Measurements from ENCODE around the gene TEX2. TPM values are rescaled to one million over a fixed set of nuclear protein-coding genes. Genes with fewer than 3 reads are reported as not detected.
A peak's percentile ranks its signal among the peaks of the same experiment; 100 is the strongest.

The TEX2 gene
- 10 to 100 TPM; 24.6 to 27.4 TPM for total RNA-seq
- long read RNA-seq, donor 1, full-length matches to known transcripts, result 2 of 6 reads
- long read RNA-seq, donor 1, partial matches to known transcripts, result 3 of 6 reads
- long read RNA-seq, donor 1, other reads (novel, unspliced or antisense), result 1 of 6 reads
- long read RNA-seq, donor 2, partial matches to known transcripts, result 9 of 10 reads
- long read RNA-seq, donor 2, other reads (novel, unspliced or antisense), result 1 of 10 reads

- intact Hi-C loops (cut with DNase I), result loop anchor here in 1 of 2 donors (10.0 kb wide), 1 partner anchor 118 kb away; no protein-coding TSS in a partner anchor
- DNase-seq (ENCODE audit: low spot score), result peak; percentile 97
These were observed at the start of gene TEX2 for GRCh38 chr17:64263000-64263766. TSS of gene TEX2 (minus strand) at chr17:64263260. CDS start at chr17:64214217, 49,043 bp downstream.

- DNase-seq (ENCODE audit: low spot score), result no peak
- intact Hi-C loops (cut with DNase I), result loop anchor here in 1 of 2 donors (5.0 kb wide), 1 partner anchor 108 kb away; no protein-coding TSS in a partner anchor
These were observed 46.6 kb upstream of the TEX2 start for GRCh38 chr17:64309710-64310109.

GRCh38 chr17:64309021-64309420, 46.0 kb upstream of the TEX2 start:
- intact Hi-C loops (cut with DNase I), result loop anchor here in 1 of 2 donors (5.0 kb wide), 1 partner anchor 108 kb away; no protein-coding TSS in a partner anchor

GRCh38 chr17:64306850-64307463, 43.9 kb upstream of the TEX2 start:
- intact Hi-C loops (cut with DNase I), result loop anchor here in 1 of 2 donors (5.0 kb wide), 1 partner anchor 110 kb away; no protein-coding TSS in a partner anchor
- DNase-seq (ENCODE audit: low spot score), result peak; percentile 90

More at GRCh38 chr17:64309021-64309420, 46.0 kb upstream of the TEX2 start:
- no peak for DNase-seq (ENCODE audit: low spot score)

GRCh38 chr17:64304551-64304950, 41.5 kb upstream of the TEX2 start:
- intact Hi-C loops (cut with DNase I), result no loop called here
- DNase-seq (ENCODE audit: low spot score), result no peak

- DNase-seq (ENCODE audit: low spot score), result no peak
- intact Hi-C loops (cut with DNase I), result no loop called here
These were observed 37.6 kb upstream of the TEX2 start for GRCh38 chr17:64300699-64300965.

GRCh38 chr17:64297467-64298088, 34.5 kb upstream of the TEX2 start:
- intact Hi-C loops (cut with DNase I), result no loop called here
- DNase-seq (ENCODE audit: low spot score), result no peak

GRCh38 chr17:64296246-64296645, 33.2 kb upstream of the TEX2 start:
- no peak for DNase-seq (ENCODE audit: low spot score)
- intact Hi-C loops (cut with DNase I), result no loop called here

- intact Hi-C loops (cut with DNase I), result no loop called here
- no peak for DNase-seq (ENCODE audit: low spot score)
These were observed 32.1 kb upstream of the TEX2 start for GRCh38 chr17:64295146-64295545.

GRCh38 chr17:64291268-64291851, 28.3 kb upstream of the TEX2 start:
- intact Hi-C loops (cut with DNase I), result no loop called here
- no peak for DNase-seq (ENCODE audit: low spot score)

- DNase-seq (ENCODE audit: low spot score), result no peak
- intact Hi-C loops (cut with DNase I), result loop anchor here in 1 of 2 donors (5.0 to 10.0 kb wide), 3 partner anchors 155 to 328 kb away; partner anchors contain the start of genes ERN1 and ICAM2
These were observed 26.7 kb upstream of the TEX2 start for GRCh38 chr17:64289741-64290141.

- intact Hi-C loops (cut with DNase I), result loop anchor here in 1 of 2 donors (10.0 kb wide), 2 partner anchors 148 to 258 kb away; partner anchors contain the start of genes ERN1 and ICAM2
- DNase-seq (ENCODE audit: low spot score), result no peak
These were observed 19.7 kb upstream of the TEX2 start for GRCh38 chr17:64282753-64283080.

- intact Hi-C loops (cut with DNase I), result loop anchor here in 1 of 2 donors (10.0 kb wide), 2 partner anchors 147 to 257 kb away; partner anchors contain the start of genes ERN1 and ICAM2
- no peak for DNase-seq (ENCODE audit: low spot score)
These were observed 19.1 kb upstream of the TEX2 start for GRCh38 chr17:64281962-64282752.

GRCh38 chr17:64278614-64279013, 15.6 kb upstream of the TEX2 start:
- intact Hi-C loops (cut with DNase I), result loop anchor here in 1 of 2 donors (10.0 kb wide), 1 partner anchor 124 kb away; no protein-coding TSS in a partner anchor
- DNase-seq (ENCODE audit: low spot score), result no peak

- intact Hi-C loops (cut with DNase I), result loop anchor here in 1 of 2 donors (10.0 kb wide), 1 partner anchor 123 kb away; no protein-coding TSS in a partner anchor
These were observed 14.9 kb upstream of the TEX2 start for GRCh38 chr17:64277831-64278562.

GRCh38 chr17:64276961-64277505, 14.0 kb upstream of the TEX2 start:
- intact Hi-C loops (cut with DNase I), result loop anchor here in 1 of 2 donors (10.0 kb wide), 1 partner anchor 122 kb away; no protein-coding TSS in a partner anchor
- DNase-seq (ENCODE audit: low spot score), result no peak

More at GRCh38 chr17:64277831-64278562, 14.9 kb upstream of the TEX2 start:
- no peak for DNase-seq (ENCODE audit: low spot score)

GRCh38 chr17:64275016-64275415, 12.0 kb upstream of the TEX2 start:
- intact Hi-C loops (cut with DNase I), result loop anchor here in 1 of 2 donors (10.0 kb wide), 1 partner anchor 120 kb away; no protein-coding TSS in a partner anchor

More at GRCh38 chr17:64275016-64275415, 12.0 kb upstream of the TEX2 start:
- DNase-seq (ENCODE audit: low spot score), result no peak

Data from posterior vena cava (tissue), 2 donors.